Calu3 (cell line): ENCODE data around the gene BIN2. TPM values are rescaled to one million over a fixed set of nuclear protein-coding genes. Genes with fewer than 3 reads are reported as not detected.

Source experiments
- BruUV-seq: library from RNA; stranded (reverse); fragments of 400-500 nt; replicated peaks from 2 replicates; lab custom pipeline; 2021; lab: Mats Ljungman, UMichigan
- CTCF ChIA-PET: fragments of 300-600 bp; sonication (Branson Sonifier 250); formaldehyde crosslinking; loops from one replicate; lab custom pipeline; 2022; ENCODE audit warnings: antibody characterized with exemption; lab: Charles Lee
- DNase-seq: peaks from one replicate; pipeline ENCODE4 v3.0.0; 2022
- H3K27ac Mint-ChIP-seq: one replicate; pipeline ENCODE4 v1.8.0; 2022; ENCODE audit warnings: mixed read lengths; ENCODE audit not compliant: unreplicated experiment
- H3K27me3 Mint-ChIP-seq: one replicate; pipeline ENCODE4 v1.8.0; 2022; ENCODE audit warnings: mixed read lengths; ENCODE audit not compliant: unreplicated experiment
- H3K36me3 Mint-ChIP-seq: one replicate; pipeline ENCODE4 v1.8.0; 2022; ENCODE audit warnings: mild to moderate bottlenecking, moderate library complexity, mixed read lengths; ENCODE audit not compliant: insufficient read depth, unreplicated experiment
- H3K4me1 Mint-ChIP-seq: one replicate; pipeline ENCODE4 v1.8.0; 2022; ENCODE audit warnings: mild to moderate bottlenecking, low read depth, mixed read lengths; ENCODE audit not compliant: unreplicated experiment
- H3K4me3 Mint-ChIP-seq: one replicate; pipeline ENCODE4 v1.8.0; 2022; ENCODE audit warnings: mild to moderate bottlenecking, low read depth, moderate library complexity, mixed read lengths; ENCODE audit not compliant: unreplicated experiment
- H3K9me3 Mint-ChIP-seq: one replicate; pipeline ENCODE4 v1.8.0; 2022; ENCODE audit warnings: low read depth, mixed read lengths; ENCODE audit not compliant: unreplicated experiment
- intact Hi-C: fragments of 100-400 bp; cut with micrococcal nuclease; formaldehyde crosslinking; loops from one replicate; pipeline ENCODE4 v1.10.0; 2022; ENCODE audit not compliant: unreplicated experiment
- total RNA-seq: library from RNA; stranded (reverse); gene quantifications from 2 replicates; pipeline ENCODE4 v1.2.3, GENCODE V29; 2022
- TF ChIP-seq, protein P1 (sequence below): fragments of 200-600 bp; IDR thresholded peaks from one replicate; pipeline ENCODE4 v1.8.0; 2022; ENCODE audit warnings: antibody characterized with exemption; ENCODE audit not compliant: unreplicated experiment

BIN2 gene
- total RNA-seq, 1 experiment from 2014 or later, result not detected

DNA sequence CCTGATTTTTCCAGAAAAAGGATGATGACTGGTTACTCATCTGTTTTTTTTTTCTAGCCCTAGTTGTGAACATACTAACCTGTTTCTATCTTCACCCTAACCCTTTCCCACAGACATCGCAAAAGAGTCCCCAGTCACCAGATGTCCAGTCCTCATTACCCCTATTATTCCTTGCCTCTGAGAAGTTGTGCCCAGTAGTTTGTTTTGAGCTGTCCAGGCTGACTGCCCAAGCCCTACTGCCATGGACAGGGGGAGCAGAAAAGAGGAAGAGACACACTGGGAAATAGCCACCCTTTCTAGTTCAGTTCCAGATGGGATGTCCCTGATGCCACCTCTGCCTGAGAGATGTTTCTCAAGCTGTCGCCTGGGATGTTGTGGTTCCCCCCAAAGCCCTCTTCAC, 36.3 kb upstream of the BIN2 start:
- no peak overlapping the region for H3K27ac Mint-ChIP-seq
- CTCF ChIA-PET, result interaction anchor here (0.6 kb wide), 1 partner anchor 67 kb away, joined by 3 read pairs; no protein-coding TSS in a partner anchor
- H3K9me3 Mint-ChIP-seq, result no peaks in the 10 kb centered on the region
- BruUV-seq, result no TSS peak
- no peaks in the 10 kb centered on the region for H3K27me3 Mint-ChIP-seq
- DNase-seq, result no peak
- no peaks in the 10 kb centered on the region for H3K36me3 Mint-ChIP-seq
- H3K4me3 Mint-ChIP-seq, result no peak overlapping the region
- TF ChIP-seq, protein P1, sequence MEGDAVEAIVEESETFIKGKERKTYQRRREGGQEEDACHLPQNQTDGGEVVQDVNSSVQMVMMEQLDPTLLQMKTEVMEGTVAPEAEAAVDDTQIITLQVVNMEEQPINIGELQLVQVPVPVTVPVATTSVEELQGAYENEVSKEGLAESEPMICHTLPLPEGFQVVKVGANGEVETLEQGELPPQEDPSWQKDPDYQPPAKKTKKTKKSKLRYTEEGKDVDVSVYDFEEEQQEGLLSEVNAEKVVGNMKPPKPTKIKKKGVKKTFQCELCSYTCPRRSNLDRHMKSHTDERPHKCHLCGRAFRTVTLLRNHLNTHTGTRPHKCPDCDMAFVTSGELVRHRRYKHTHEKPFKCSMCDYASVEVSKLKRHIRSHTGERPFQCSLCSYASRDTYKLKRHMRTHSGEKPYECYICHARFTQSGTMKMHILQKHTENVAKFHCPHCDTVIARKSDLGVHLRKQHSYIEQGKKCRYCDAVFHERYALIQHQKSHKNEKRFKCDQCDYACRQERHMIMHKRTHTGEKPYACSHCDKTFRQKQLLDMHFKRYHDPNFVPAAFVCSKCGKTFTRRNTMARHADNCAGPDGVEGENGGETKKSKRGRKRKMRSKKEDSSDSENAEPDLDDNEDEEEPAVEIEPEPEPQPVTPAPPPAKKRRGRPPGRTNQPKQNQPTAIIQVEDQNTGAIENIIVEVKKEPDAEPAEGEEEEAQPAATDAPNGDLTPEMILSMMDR, result no peak
- no peaks in the 10 kb centered on the region for H3K4me1 Mint-ChIP-seq
- intact Hi-C loops, result no loop called here

DNA sequence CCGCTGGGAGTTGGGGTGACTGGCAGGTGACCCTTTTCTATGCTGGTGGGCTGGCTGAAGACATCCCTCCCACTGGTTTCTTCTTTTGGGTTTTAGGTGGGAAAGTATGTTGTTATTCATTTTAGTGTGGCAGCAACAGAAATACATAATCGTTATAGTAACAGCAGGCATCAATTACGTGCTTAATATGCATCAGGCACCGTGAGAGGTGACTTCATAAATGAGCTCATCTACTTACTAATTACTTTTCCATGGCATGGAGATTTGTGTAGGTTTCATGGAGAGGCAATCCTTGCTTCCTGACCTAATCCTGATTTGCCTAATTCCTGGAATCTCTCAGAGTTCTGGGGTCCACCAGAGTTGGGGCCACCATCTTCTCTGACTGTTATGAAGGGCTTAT, 35.9 kb upstream of the BIN2 start:
- TF ChIP-seq, protein P1, result no peak
- H3K9me3 Mint-ChIP-seq, result no peaks in the 10 kb centered on the region
- CTCF ChIA-PET, result interaction anchor here (0.6 kb wide), 1 partner anchor 67 kb away, joined by 3 read pairs; no protein-coding TSS in a partner anchor
- BruUV-seq, result no TSS peak
- H3K36me3 Mint-ChIP-seq, result no peaks in the 10 kb centered on the region
- intact Hi-C loops, result no loop called here
- H3K4me1 Mint-ChIP-seq, result no peaks in the 10 kb centered on the region
- DNase-seq, result no peak
- H3K27me3 Mint-ChIP-seq, result no peaks in the 10 kb centered on the region
- H3K27ac Mint-ChIP-seq, result no peak overlapping the region
- no peak overlapping the region for H3K4me3 Mint-ChIP-seq

DNA sequence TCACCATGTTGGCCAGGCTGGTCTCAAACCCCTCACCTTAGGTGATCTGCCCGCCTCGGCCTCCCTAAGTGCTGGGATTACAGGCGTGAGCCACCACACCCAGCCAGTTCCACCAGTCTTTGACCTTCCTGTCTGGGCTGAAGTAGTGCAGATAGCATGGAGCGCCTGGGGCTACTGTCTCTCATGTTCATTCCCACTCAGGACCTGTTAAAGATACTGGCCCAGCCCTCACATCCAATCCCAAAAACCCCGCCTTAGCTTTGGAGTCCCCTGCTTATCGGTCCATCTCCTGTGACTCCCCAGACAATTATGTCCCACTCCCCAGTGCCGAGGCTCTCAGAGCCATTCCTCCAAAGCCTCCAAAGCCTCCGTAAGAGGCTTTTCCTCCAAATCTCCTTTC, 34.5 kb upstream of the BIN2 start:
- no peaks in the 10 kb centered on the region for H3K4me1 Mint-ChIP-seq
- no peak for DNase-seq
- H3K27me3 Mint-ChIP-seq, result no peaks in the 10 kb centered on the region
- BruUV-seq, result no TSS peak
- TF ChIP-seq, protein P1, result no peak
- H3K9me3 Mint-ChIP-seq, result no peaks in the 10 kb centered on the region
- H3K27ac Mint-ChIP-seq, result no peak overlapping the region
- no peak overlapping the region for H3K4me3 Mint-ChIP-seq
- intact Hi-C loops, result no loop called here
- no peaks in the 10 kb centered on the region for H3K36me3 Mint-ChIP-seq
- CTCF ChIA-PET, result no interaction called here

DNA sequence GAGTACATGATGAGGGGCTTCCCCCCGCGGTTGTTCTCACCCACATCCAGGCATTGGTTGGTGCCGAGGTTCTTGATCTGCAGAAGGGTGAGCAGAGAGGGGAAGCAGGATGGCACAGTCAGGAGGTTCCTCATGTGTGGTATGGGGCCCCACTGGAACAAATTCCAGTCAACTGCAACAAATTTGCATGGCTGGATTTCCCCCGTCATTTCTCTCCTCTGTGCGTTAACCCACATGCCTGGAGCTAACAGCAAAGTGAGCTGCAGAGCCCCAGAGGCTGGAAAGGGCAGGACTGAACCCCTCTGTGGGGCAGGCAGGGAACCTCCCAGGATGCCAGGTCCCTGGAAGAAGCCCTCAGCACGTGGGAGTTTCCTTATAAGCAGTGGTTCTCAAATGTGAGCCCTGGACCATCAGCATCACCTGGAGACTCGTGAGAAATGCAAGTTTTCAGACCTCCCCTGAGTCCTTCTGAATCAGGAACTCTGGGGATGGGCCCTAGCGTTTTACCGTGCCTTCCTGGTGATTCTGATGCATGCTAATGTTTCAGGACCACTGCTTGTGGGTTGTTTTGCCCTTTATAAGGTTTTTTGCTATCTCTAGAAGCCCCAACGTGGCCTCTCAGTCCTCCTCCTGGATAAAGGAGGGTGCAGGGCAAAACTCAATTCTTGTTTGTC, 33.5 kb upstream of the BIN2 start:
- H3K36me3 Mint-ChIP-seq, result no peaks in the 10 kb centered on the region
- TF ChIP-seq, protein P1, result no peak
- BruUV-seq, result no TSS peak
- H3K9me3 Mint-ChIP-seq, result no peaks in the 10 kb centered on the region
- H3K27me3 Mint-ChIP-seq, result no peaks in the 10 kb centered on the region
- no peak overlapping the region for H3K27ac Mint-ChIP-seq
- intact Hi-C loops, result no loop called here
- H3K4me1 Mint-ChIP-seq, result peaks cover under 1% of the 10 kb centered on the region
- CTCF ChIA-PET, result no interaction called here
- H3K4me3 Mint-ChIP-seq, result no peak overlapping the region
- no peak for DNase-seq
